ENCODE measurements around the gene SYNCRIP. TPM values are rescaled to one million over a fixed set of nuclear protein-coding genes. Genes with fewer than 3 reads are reported as not detected.
"Not testable (repeated sequence)": the region's sequence is repeated elsewhere in the genome, so short reads cannot be mapped to it uniquely, and the experiment has no call there.

SYNCRIP gene
- total RNA-seq, 1 donor from 2014 or later = 94.3 TPM

GRCh38 chr6:85670573-85670972 lies 27.9 kb upstream of the SYNCRIP start:
- DNase-seq (ENCODE audit: low read depth, low spot score) = peak; percentile 39

GRCh38 chr6:85669735-85670194 lies 27.1 kb upstream of the SYNCRIP start:
- no peak for DNase-seq (ENCODE audit: low read depth, low spot score)

GRCh38 chr6:85662251-85662650 lies 19.6 kb upstream of the SYNCRIP start:
- DNase-seq (ENCODE audit: low read depth, low spot score) = no peak

GRCh38 chr6:85660181-85660611 lies 17.5 kb upstream of the SYNCRIP start:
- no peak for DNase-seq (ENCODE audit: low read depth, low spot score)

GRCh38 chr6:85650606-85651005 lies 7.9 kb upstream of the SYNCRIP start:
- DNase-seq (ENCODE audit: low read depth, low spot score) = no peak

- no peak for DNase-seq (ENCODE audit: low read depth, low spot score)
Measured at GRCh38 chr6:85644279-85644762, 1.6 kb upstream of the SYNCRIP start.

GRCh38 chr6:85643537-85644278 lies 1.0 kb upstream of the SYNCRIP start:
- peak; percentile 64 for DNase-seq (ENCODE audit: low read depth, low spot score)

GRCh38 chr6:85641897-85642773 lies 551 bp downstream of the SYNCRIP start:
- no peak for DNase-seq (ENCODE audit: low read depth, low spot score)

GRCh38 chr6:85641522-85641896 lies 1.2 kb downstream of the SYNCRIP start:
- no peak for DNase-seq (ENCODE audit: low read depth, low spot score)

GRCh38 chr6:85640821-85641220 lies 1.9 kb downstream of the SYNCRIP start:
- no peak for DNase-seq (ENCODE audit: low read depth, low spot score)

GRCh38 chr6:85637579-85637978 lies 5.1 kb downstream of the SYNCRIP start:
- DNase-seq (ENCODE audit: low read depth, low spot score) = no peak

GRCh38 chr6:85632164-85632942 lies 10.3 kb downstream of the SYNCRIP start:
- DNase-seq (ENCODE audit: low read depth, low spot score) = no peak

- not testable (repeated sequence) for DNase-seq (ENCODE audit: low read depth, low spot score)
Measured at GRCh38 chr6:85631117-85631516, 11.6 kb downstream of the SYNCRIP start.

- no peak for DNase-seq (ENCODE audit: low read depth, low spot score)
Measured at GRCh38 chr6:85628353-85628752, 14.3 kb downstream of the SYNCRIP start.

- DNase-seq (ENCODE audit: low read depth, low spot score) = no peak
Measured at GRCh38 chr6:85620308-85620707, 22.4 kb downstream of the SYNCRIP start.

GRCh38 chr6:85614780-85615179 lies 27.9 kb downstream of the SYNCRIP start:
- DNase-seq (ENCODE audit: low read depth, low spot score) = no peak

- DNase-seq (ENCODE audit: low read depth, low spot score) = no peak
Measured at GRCh38 chr6:85612690-85613474, 29.8 kb downstream of the SYNCRIP start.

GRCh38 chr6:85610182-85610895 lies 32.3 kb downstream of the SYNCRIP start:
- DNase-seq (ENCODE audit: low read depth, low spot score) = no peak

- no peak for DNase-seq (ENCODE audit: low read depth, low spot score)
Measured at GRCh38 chr6:85602100-85602499, 40.6 kb downstream of the SYNCRIP start.

- no peak for DNase-seq (ENCODE audit: low read depth, low spot score)
Measured at GRCh38 chr6:85600713-85601313, 41.9 kb downstream of the SYNCRIP start.
